ENCODE measurements around the gene ACER3. TPM values are rescaled to one million over a fixed set of nuclear protein-coding genes. Genes with fewer than 3 reads are reported as not detected.
A peak's percentile ranks its signal among the peaks of the same experiment; 100 is the strongest.

The ACER3 gene
- total RNA-seq, 1 donor = 15.3 TPM

GRCh38 chr11:76919467-76919866 lies 58.7 kb downstream of the ACER3 start:
- DNase-seq (ENCODE audit: low read depth) = no peak
- TF ChIP-seq, protein P1, sequence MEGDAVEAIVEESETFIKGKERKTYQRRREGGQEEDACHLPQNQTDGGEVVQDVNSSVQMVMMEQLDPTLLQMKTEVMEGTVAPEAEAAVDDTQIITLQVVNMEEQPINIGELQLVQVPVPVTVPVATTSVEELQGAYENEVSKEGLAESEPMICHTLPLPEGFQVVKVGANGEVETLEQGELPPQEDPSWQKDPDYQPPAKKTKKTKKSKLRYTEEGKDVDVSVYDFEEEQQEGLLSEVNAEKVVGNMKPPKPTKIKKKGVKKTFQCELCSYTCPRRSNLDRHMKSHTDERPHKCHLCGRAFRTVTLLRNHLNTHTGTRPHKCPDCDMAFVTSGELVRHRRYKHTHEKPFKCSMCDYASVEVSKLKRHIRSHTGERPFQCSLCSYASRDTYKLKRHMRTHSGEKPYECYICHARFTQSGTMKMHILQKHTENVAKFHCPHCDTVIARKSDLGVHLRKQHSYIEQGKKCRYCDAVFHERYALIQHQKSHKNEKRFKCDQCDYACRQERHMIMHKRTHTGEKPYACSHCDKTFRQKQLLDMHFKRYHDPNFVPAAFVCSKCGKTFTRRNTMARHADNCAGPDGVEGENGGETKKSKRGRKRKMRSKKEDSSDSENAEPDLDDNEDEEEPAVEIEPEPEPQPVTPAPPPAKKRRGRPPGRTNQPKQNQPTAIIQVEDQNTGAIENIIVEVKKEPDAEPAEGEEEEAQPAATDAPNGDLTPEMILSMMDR (IDR thresholded peaks at IDR 0.05; ENCODE audit: insufficient read depth, low read length) = no peak
- no peak overlapping the region for H3K4me3 ChIP-seq (ENCODE audit: low read depth, low read length)

- peak; percentile 93 for DNase-seq (ENCODE audit: low read depth)
- no peak overlapping the region for H3K4me3 ChIP-seq (ENCODE audit: low read depth, low read length)
- TF ChIP-seq, protein P1 (IDR thresholded peaks at IDR 0.05; ENCODE audit: insufficient read depth, low read length) = peak; percentile 90
Measured at GRCh38 chr11:76919887-76920746, 59.4 kb downstream of the ACER3 start.

- H3K4me3 ChIP-seq (ENCODE audit: low read depth, low read length) = no peak overlapping the region
- no peak for DNase-seq (ENCODE audit: low read depth)
- TF ChIP-seq, protein P1 (IDR thresholded peaks at IDR 0.05; ENCODE audit: insufficient read depth, low read length) = no peak
Measured at GRCh38 chr11:76927160-76927559, 66.4 kb downstream of the ACER3 start.

DNA sequence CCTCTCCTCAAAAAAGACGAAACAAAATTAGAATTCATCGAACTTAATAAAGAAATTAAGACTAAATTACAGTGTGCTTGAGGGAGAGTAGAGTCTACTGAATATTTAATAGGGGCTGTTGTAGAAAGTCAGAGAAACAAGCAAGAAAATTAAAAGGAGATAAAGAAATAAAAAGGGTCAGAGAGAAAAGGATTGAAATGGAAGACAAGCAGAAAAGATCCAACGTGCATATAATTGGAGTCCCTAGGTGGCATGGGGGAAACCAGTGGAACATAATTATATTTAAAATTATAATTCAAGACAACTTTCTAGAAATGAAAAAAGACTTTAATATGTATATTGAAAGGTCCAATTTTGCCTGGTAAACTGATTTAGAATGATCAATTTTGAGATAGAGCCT lies 74.3 kb downstream of the ACER3 start:
- TF ChIP-seq, protein P1 (IDR thresholded peaks at IDR 0.05; ENCODE audit: insufficient read depth, low read length) = no peak
- no peak overlapping the region for H3K4me3 ChIP-seq (ENCODE audit: low read depth, low read length)
- DNase-seq (ENCODE audit: low read depth) = peak; percentile 13

- no peak for DNase-seq (ENCODE audit: low read depth)
- no peak overlapping the region for H3K4me3 ChIP-seq (ENCODE audit: low read depth, low read length)
- TF ChIP-seq, protein P1 (IDR thresholded peaks at IDR 0.05; ENCODE audit: insufficient read depth, low read length) = no peak
Measured at GRCh38 chr11:76939219-76939631, 78.5 kb downstream of the ACER3 start.

DNA sequence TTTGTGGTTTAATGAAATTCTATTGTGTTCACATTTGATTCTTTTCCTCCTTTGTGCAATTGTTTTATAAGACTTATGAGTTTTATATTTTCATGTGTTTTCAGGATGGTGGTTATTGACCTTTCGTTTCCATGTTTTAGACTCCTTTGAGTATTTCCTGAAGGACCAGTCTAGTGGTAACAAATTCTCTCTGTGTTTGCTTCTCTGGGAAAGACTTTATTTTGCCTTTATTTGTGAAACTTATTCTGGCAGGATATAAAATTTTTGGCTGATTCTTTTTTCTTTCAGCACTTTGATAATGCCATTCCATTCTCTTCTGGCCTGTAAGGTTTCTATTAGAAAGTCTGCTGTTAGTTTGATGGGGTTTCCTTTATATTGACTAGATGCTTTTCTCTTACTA lies 83.5 kb downstream of the ACER3 start:
- no peak for DNase-seq (ENCODE audit: low read depth)
- no peak overlapping the region for H3K4me3 ChIP-seq (ENCODE audit: low read depth, low read length)
- TF ChIP-seq, protein P1 (IDR thresholded peaks at IDR 0.05; ENCODE audit: insufficient read depth, low read length) = no peak

Measured in fibroblast of the aortic adventitia (primary cell).